ENCODE results near the gene SAMD7.

SAMD7 gene

GRCh38 chr3:169965562-169966427, 54.4 kb downstream of the SAMD7 start:
- DNase-seq (ENCODE audit: low read depth in 2 of 3, low spot score in 2 of 3) = no peak

GRCh38 chr3:169966428-169966950, 55.1 kb downstream of the SAMD7 start, which contains the start of gene SEC62:
SEC62 (plus strand) TSS chr3:169966807; CDS start chr3:169966823, 16 bp downstream.
- peak; percentile 87 to 98 (median 88) for DNase-seq (ENCODE audit: low read depth in 2 of 3, low spot score in 2 of 3)

GRCh38 chr3:169966951-169967915, 55.9 kb downstream of the SAMD7 start:
- DNase-seq (ENCODE audit: low read depth in 2 of 3, low spot score in 2 of 3) = peak in 1 of 3 experiments; percentile 2

GRCh38 chr3:169968224-169968885, 57.0 kb downstream of the SAMD7 start:
- DNase-seq (ENCODE audit: low read depth in 2 of 3, low spot score in 2 of 3) = no peak

GRCh38 chr3:169969174-169970095, 58.1 kb downstream of the SAMD7 start:
- DNase-seq (ENCODE audit: low read depth in 2 of 3, low spot score in 2 of 3) = no peak

GRCh38 chr3:169970847-169971246, 59.5 kb downstream of the SAMD7 start:
- no peak for DNase-seq (ENCODE audit: low read depth in 2 of 3, low spot score in 2 of 3)

DNA sequence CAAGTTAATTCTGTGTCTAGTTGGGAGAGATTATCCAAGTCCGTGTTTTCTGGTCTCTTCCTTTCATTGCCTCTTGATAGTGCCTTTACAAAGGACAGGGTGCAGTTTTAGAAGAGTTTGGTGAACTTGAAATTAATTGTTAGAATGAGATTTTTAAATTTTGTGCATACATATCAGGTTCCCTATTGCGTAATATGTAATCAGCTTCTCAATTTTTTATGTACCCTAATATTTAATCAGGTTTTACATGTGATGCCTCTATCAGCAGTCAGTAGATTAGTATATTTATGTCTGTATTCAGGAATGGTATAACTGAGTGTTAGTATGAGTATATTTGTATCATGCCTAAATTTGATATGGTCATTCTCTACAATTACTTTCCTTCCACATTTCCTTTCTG, 60.1 kb downstream of the SAMD7 start:
- DNase-seq (ENCODE audit: low read depth in 2 of 3, low spot score in 2 of 3) = no peak

GRCh38 chr3:169980055-169980454, 68.7 kb downstream of the SAMD7 start:
- DNase-seq (ENCODE audit: low read depth in 2 of 3, low spot score in 2 of 3) = no peak

GRCh38 chr3:169984292-169984691, 72.9 kb downstream of the SAMD7 start:
- DNase-seq (ENCODE audit: low read depth in 2 of 3, low spot score in 2 of 3) = no peak
